Measurements from ENCODE around the gene RABL6. TPM values are rescaled to one million over a fixed set of nuclear protein-coding genes. Genes with fewer than 3 reads are reported as not detected.
A peak's percentile ranks its signal among the peaks of the same experiment; 100 is the strongest.

Gene RABL6
- total RNA-seq, 2 donors from 2014 or later, result 69.8 to 72.8 TPM

DNA sequence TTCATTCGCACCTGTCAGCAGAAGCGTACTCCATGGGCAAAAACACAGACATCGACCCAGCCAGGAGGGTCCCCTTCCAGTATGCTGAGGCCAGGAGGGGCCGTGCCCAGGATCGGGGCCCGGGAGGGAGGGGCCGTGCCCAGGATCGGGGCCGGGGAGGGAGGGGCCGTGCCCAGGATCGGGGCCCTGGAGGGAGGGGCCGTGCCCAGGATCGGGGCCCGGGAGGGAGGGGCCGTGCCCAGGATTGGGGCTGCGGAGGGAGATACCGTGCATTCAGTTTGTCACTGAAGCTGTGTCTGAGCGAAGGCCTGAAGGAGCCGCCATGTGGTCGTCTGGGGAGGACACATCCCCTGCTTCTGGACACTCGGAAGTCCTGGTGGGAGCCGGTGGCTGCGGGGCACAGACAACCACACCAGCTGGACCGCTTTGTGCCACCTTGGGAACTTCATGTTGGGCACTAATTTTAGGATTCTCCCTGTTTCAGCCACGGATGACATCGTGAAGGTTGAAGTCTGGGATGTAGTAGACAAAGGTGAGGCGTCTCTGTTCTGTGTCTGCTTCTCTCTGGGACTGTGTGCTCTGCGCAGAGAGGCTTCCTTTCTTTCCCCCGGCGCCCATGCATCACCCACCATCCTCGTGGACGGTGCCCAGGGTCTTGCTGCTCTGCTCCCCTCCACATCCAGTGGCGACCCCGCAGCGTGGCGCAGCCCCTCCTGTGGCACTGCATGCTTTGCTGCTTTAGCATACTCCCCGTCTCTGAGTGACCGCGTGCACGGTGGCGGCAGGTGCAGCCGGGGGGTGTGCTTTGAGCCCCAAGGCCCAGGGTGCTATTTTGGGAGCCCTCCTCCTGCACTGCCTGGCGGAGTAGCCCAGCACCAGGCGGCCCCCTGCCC lies 17.8 kb downstream of the RABL6 start:
- Histone ChIP-seq H3K4me1 (peaks cover 26% of the 10 kb centered on the region), H3K27ac (no peak overlapping the region), H3K4me3 (no peak overlapping the region), H3K36me3 (replicated peaks in 1 of 2; ENCODE audit: insufficient read depth in 1 of 2, low read depth in 2 of 2) (peaks cover 0 to 13% of the 10 kb centered on the region in 2 donors), H3K27me3 (no peaks in the 10 kb centered on the region), H3K9me3 (no peaks in the 10 kb centered on the region)
- 93 to 95% methylated on average over 27 to 42 of the region's 44 CpGs for WGBS, 2 donors
- DNase-seq, result peak in 1 of 4 donors; percentile 11
- intact Hi-C loops (cut with DNase I), result no loop called here
- TF ChIP-seq, protein P1, sequence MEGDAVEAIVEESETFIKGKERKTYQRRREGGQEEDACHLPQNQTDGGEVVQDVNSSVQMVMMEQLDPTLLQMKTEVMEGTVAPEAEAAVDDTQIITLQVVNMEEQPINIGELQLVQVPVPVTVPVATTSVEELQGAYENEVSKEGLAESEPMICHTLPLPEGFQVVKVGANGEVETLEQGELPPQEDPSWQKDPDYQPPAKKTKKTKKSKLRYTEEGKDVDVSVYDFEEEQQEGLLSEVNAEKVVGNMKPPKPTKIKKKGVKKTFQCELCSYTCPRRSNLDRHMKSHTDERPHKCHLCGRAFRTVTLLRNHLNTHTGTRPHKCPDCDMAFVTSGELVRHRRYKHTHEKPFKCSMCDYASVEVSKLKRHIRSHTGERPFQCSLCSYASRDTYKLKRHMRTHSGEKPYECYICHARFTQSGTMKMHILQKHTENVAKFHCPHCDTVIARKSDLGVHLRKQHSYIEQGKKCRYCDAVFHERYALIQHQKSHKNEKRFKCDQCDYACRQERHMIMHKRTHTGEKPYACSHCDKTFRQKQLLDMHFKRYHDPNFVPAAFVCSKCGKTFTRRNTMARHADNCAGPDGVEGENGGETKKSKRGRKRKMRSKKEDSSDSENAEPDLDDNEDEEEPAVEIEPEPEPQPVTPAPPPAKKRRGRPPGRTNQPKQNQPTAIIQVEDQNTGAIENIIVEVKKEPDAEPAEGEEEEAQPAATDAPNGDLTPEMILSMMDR (IDR thresholded peaks at IDR 0.05), result no peak
- no peak for TF ChIP-seq POLR2A (IDR thresholded peaks at IDR 0.05)
- ATAC-seq, result no peak

DNA sequence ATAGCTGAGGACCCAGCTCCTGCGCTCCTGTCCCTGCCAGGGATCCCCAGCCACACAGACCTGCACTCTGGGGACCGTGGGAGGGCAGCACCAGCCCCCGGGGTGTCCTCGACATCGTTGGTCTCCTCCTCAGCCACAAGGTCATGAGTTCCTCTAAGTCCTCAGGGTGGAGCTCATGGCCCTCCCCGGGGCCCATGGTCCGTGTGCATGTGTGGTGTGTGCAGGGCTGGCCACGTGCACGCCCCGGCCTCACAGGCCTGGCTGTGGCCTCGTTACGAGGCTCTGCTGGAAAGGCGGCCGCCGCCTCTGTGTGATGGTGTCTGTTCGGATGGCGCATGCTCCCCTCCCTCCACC lies 18.4 kb downstream of the RABL6 start:
- intact Hi-C loops (cut with DNase I), result no loop called here
- ATAC-seq (no peak), DNase-seq (no peak)
- peak overlapping the region in 3 of 4 donors; percentile 64 to 75 (median 71) for H3K27ac ChIP-seq
- 95% methylated on average over 17 of the region's 17 CpGs; no CpG with 5 or more reads in 1 of the 2 donors for WGBS, 2 donors
- TF ChIP-seq, protein P1 (IDR thresholded peaks at IDR 0.05), result no peak
- TF ChIP-seq POLR2A (IDR thresholded peaks at IDR 0.05), result no peak
- no peaks in the 10 kb centered on the region for H3K27me3 ChIP-seq
- H3K4me3 ChIP-seq, result no peak overlapping the region
- no peaks in the 10 kb centered on the region for H3K9me3 ChIP-seq
- peaks cover 26% of the 10 kb centered on the region for H3K4me1 ChIP-seq
- peaks cover 0 to 17% of the 10 kb centered on the region in 2 donors for H3K36me3 ChIP-seq (replicated peaks in 1 of 2; ENCODE audit: insufficient read depth in 1 of 2, low read depth in 2 of 2)

DNA sequence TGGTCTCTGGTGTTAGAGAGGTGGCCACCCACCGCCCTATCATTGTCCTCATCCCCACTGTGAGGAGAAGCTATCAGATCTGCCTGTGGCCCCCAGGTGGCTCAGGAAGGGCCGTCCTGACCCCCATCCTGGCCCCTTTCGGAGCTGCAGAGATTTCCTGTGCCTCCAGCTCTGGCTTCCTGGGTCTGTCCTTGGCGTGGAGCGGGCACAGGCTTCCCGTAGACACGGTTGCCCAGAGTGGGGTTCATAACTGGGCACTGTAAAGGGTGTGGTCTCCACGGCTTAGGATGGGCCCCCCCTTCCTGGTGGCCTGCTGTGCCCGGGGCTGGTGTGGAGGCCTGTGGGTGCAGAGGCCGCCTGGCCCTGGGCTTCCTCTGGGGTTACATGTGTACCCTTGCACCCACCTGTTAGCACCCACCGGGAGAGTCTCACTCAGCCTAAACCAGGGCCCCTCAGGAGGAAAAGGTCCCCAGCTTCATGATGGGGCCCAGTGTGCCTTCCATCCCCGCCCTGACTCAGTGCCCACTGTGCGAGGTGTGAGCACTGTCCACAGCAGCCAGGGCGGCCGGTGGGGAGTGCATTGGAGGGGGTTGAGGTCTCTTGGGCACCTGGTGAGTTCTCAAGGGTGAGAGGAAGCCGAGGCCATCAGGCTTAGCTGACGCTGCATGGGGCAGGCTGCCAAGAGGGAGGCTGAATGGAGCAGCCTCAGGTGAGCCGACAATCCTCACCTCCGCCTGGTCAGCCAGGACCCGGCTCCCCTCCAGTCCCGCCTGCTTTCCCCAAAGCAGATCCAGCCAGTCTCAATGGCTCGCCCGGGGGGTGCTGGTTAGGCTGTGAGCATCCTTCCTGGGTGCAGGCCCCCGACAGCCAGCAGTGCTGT lies 19.2 kb downstream of the RABL6 start:
- intact Hi-C loops (cut with DNase I), result no loop called here
- ATAC-seq (peak; percentile 93), DNase-seq (peak; percentile 90 to 98 (median 96))
- no peaks in the 10 kb centered on the region for H3K9me3 ChIP-seq
- no peak overlapping the region for H3K4me3 ChIP-seq
- TF ChIP-seq, protein P1 (IDR thresholded peaks at IDR 0.05), result peak in 1 of 7 experiments; percentile 15
- TF ChIP-seq POLR2A (IDR thresholded peaks at IDR 0.05), result no peak
- WGBS, 2 donors, result 44 to 52% methylated on average over 4 to 24 of the region's 24 CpGs
- no peaks in the 10 kb centered on the region for H3K27me3 ChIP-seq
- peaks cover 26% of the 10 kb centered on the region for H3K4me1 ChIP-seq
- peaks cover 0 to 17% of the 10 kb centered on the region in 2 donors for H3K36me3 ChIP-seq (replicated peaks in 1 of 2; ENCODE audit: insufficient read depth in 1 of 2, low read depth in 2 of 2)
- H3K27ac ChIP-seq, result peak overlapping the region; percentile 64 to 75 (median 73)

DNA sequence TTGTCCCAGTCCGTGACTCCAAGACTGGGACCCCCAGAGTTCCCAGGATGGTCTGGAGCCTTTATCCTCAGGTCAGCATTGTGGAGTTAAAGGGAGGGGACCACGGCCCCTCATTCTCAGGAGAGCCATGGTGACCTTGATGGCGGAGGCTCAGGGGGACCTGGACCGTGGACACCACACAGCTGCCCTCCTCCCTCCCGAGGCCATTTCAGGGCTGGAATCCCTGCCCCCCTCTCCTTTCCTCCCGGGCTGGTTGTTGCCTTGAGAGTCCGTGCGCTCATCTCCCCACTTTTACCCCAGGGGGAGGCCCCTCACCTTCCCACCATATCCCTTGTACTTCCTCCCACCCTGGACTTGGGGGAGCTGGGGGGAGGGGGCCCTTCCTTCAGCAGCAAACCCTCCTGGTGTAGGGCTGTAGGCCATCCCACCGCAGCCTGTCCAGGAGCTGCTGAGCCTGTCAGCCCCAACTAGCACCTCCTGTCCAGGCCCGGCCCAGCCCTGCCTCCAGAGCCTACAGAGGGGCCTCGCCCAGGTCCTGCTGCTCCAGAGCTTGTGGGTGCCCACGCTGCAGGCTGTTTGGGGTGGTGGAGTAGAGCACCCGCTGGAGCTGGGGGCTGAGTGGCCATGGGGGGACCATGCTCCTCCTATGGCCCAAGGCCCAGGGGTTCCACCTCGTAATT lies 20.2 kb downstream of the RABL6 start:
- Histone ChIP-seq H3K4me3 (no peak overlapping the region), H3K9me3 (no peaks in the 10 kb centered on the region), H3K27ac (peak overlapping the region; percentile 64 to 75 (median 73)), H3K36me3 (replicated peaks in 1 of 2; ENCODE audit: insufficient read depth in 1 of 2, low read depth in 2 of 2) (peaks cover 0 to 20% of the 10 kb centered on the region in 2 donors), H3K27me3 (no peaks in the 10 kb centered on the region), H3K4me1 (peaks cover 26% of the 10 kb centered on the region)
- no peak for TF ChIP-seq POLR2A (IDR thresholded peaks at IDR 0.05)
- TF ChIP-seq, protein P1 (IDR thresholded peaks at IDR 0.05), result no peak
- peak in 2 of 4 donors; percentile 11 to 15 for DNase-seq
- intact Hi-C loops (cut with DNase I), result no loop called here
- whole genome bisulfite sequencing, 2 donors, result 61 to 65% methylated on average over 9 to 14 of the region's 14 CpGs
- ATAC-seq, result no peak

All from body of pancreas (tissue), 4 donors.